Right ventricle myocardium superior (tissue), 1 donor: ENCODE measurements around the gene OR4C3. TPM values are rescaled to one million over a fixed set of nuclear protein-coding genes. Genes with fewer than 3 reads are reported as not detected.
"Not testable (repeated sequence)": the region's sequence is repeated elsewhere in the genome, so short reads cannot be mapped to it uniquely, and the experiment has no call there.

Experiments
- ATAC-seq: fragments of 200-7000 bp; cut with Tn5 transposase; one replicate; pipeline ENCODE4 v1.9.1; 2020; ENCODE audit warnings: mild to moderate bottlenecking; ENCODE audit not compliant: poor library complexity
- DNase-seq: peaks from one replicate; pipeline ENCODE4 v3.0.0-alpha.2; 2020
- intact Hi-C: fragments of 100-400 bp; cut with DNase I; formaldehyde crosslinking; loops from one replicate; pipeline ENCODE4 v1.11.2; 2022
- long read RNA-seq: library from polyadenylated mRNA; unstranded; transcript quantifications from one replicate; pipeline ENCODE4 v2.0.0, GENCODE V29; 2021
- total RNA-seq: library from RNA; stranded (reverse); fragmentation: NEBNext Ultra II Directional; extraction: Animal tissue kit (Norgen Biotek cat#: 25700); gene quantifications from one replicate; pipeline ENCODE4 v1.2.1, GENCODE V29; 2021
- donor health status: DM: no; HTN: yes; CAD: no; lungs with severe emphysema.

Gene OR4C3
- not detected for total RNA-seq
- long read RNA-seq = 0 reads

GRCh38 chr11:48324620-48325019, at the start of gene OR4C3:
Gene OR4C3 (plus strand): TSS chr11:48324920. CDS start chr11:48325022, 102 bp downstream.
- intact Hi-C loops, ATAC-seq, DNase-seq: not testable (repeated sequence)

- DNase-seq (no peak), ATAC-seq (no peak)
- intact Hi-C loops = no loop called here
These were observed 18.8 kb upstream of the OR4C3 start, which contains the start of gene OR4S1 for GRCh38 chr11:48305923-48306322. Gene OR4S1 (plus strand): TSS chr11:48306223. CDS start chr11:48306223, 0 bp downstream.

GRCh38 chr11:48307760-48308386, 16.8 kb upstream of the OR4C3 start:
- DNase-seq (peak; percentile 42), ATAC-seq (peak; percentile 83)
- intact Hi-C loops = no loop called here

GRCh38 chr11:48313590-48313989, 11.1 kb upstream of the OR4C3 start:
- DNase-seq, ATAC-seq, intact Hi-C loops: not testable (repeated sequence)

GRCh38 chr11:48319813-48320212, 4.9 kb upstream of the OR4C3 start:
- intact Hi-C loops, DNase-seq, ATAC-seq: not testable (repeated sequence)

GRCh38 chr11:48341466-48341865, 16.7 kb downstream of the OR4C3 start:
- intact Hi-C loops = no loop called here
- DNase-seq (no peak), ATAC-seq (no peak)

- intact Hi-C loops, ATAC-seq: not testable (repeated sequence)
These were observed 17.8 kb downstream of the OR4C3 start for GRCh38 chr11:48342505-48342904.

GRCh38 chr11:48346286-48346685, 21.6 kb downstream of the OR4C3 start:
- DNase-seq, intact Hi-C loops, ATAC-seq: not testable (repeated sequence)

More at GRCh38 chr11:48342505-48342904, 17.8 kb downstream of the OR4C3 start:
- not testable (repeated sequence) for DNase-seq

GRCh38 chr11:48354013-48354412, 29.3 kb downstream of the OR4C3 start:
- intact Hi-C loops = no loop called here
- DNase-seq (no peak), ATAC-seq (peak; percentile 75)

GRCh38 chr11:48354677-48355076, 30.0 kb downstream of the OR4C3 start:
- DNase-seq (no peak), ATAC-seq (peak; percentile 77)
- intact Hi-C loops = no loop called here

GRCh38 chr11:48361289-48361688, 36.6 kb downstream of the OR4C3 start:
- ATAC-seq, intact Hi-C loops, DNase-seq: not testable (repeated sequence)

GRCh38 chr11:48366365-48366764, 41.6 kb downstream of the OR4C3 start, which contains the start of gene OR4C5:
Gene OR4C5 (minus strand): TSS chr11:48366465. CDS start chr11:48366465, 0 bp downstream.
- no peak for ATAC-seq
- intact Hi-C loops = no loop called here
- no peak for DNase-seq

Other genes starting within 250 kb of the OR4C3 start
- not detected for gene OR4B1, start 108.1 kb upstream of the OR4C3 start, total RNA-seq
- gene OR4X2, start 79.8 kb upstream of the OR4C3 start, total RNA-seq = not detected
- gene OR4X1, start 61.1 kb upstream of the OR4C3 start, total RNA-seq = not detected
- gene OR4S1, start 18.7 kb upstream of the OR4C3 start, total RNA-seq = not detected
- not detected for gene OR4C5, start 41.5 kb downstream of the OR4C3 start, total RNA-seq
- gene OR4A47, start 163.9 kb downstream of the OR4C3 start, total RNA-seq = not detected